ENCODE measurements around the gene KRTAP5-6. TPM values are rescaled to one million over a fixed set of nuclear protein-coding genes. Genes with fewer than 3 reads are reported as not detected.

KRTAP5-6 gene
- total and polyA plus RNA-seq, 8 donors: not detected

- peaks cover 0 to 15% (median 8%) of the 10 kb centered on the region in 3 donors for H3K27me3 ChIP-seq
- intact Hi-C loops (cut with DNase I; ENCODE audit: low total_unique reads): no loop called here
- H3K27ac ChIP-seq: no peak overlapping the region
- H3K9me3 ChIP-seq: no peaks in the 10 kb centered on the region
- H3K4me1 ChIP-seq: no peaks in the 10 kb centered on the region
- H3K4me3 ChIP-seq: no peak overlapping the region
- no peak for TF ChIP-seq POLR2A (IDR thresholded peaks at IDR 0.05)
- TF ChIP-seq CTCF (IDR thresholded peaks at IDR 0.05): no peak
- TF ChIP-seq EP300 (IDR thresholded peaks at IDR 0.05): no peak
- TF ChIP-seq POLR2AphosphoS5 (IDR thresholded peaks at IDR 0.05): no peak
- DNase-seq: no peak
- WGBS, 5 donors: 29 to 55% (median 48%) methylated on average over 4 of the region's 4 CpGs
- H3K36me3 ChIP-seq: no peaks in the 10 kb centered on the region
Observed at GRCh38 chr11:1707751-1708150, 10.8 kb downstream of the KRTAP5-6 start.

GRCh38 chr11:1708716-1709115 is 11.7 kb downstream of the KRTAP5-6 start:
- H3K4me3 ChIP-seq: no peak overlapping the region
- H3K27ac ChIP-seq: no peak overlapping the region
- no peak for TF ChIP-seq POLR2A (IDR thresholded peaks at IDR 0.05)
- intact Hi-C loops (cut with DNase I; ENCODE audit: low total_unique reads): no loop called here
- H3K36me3 ChIP-seq: no peaks in the 10 kb centered on the region
- WGBS, 5 donors: 84 to 89% (median 88%) methylated on average over 10 of the region's 10 CpGs
- no peaks in the 10 kb centered on the region for H3K4me1 ChIP-seq
- no peak for DNase-seq
- H3K27me3 ChIP-seq: peaks cover 0 to 15% (median 8%) of the 10 kb centered on the region in 3 donors
- H3K9me3 ChIP-seq: no peaks in the 10 kb centered on the region

- intact Hi-C loops (cut with DNase I; ENCODE audit: low total_unique reads): no loop called here
- H3K36me3 ChIP-seq: no peaks in the 10 kb centered on the region
- no peak for TF ChIP-seq POLR2AphosphoS5 (IDR thresholded peaks at IDR 0.05)
- TF ChIP-seq CTCF (IDR thresholded peaks at IDR 0.05): no peak
- no peak for TF ChIP-seq POLR2A (IDR thresholded peaks at IDR 0.05)
- no peak for TF ChIP-seq EP300 (IDR thresholded peaks at IDR 0.05)
- peaks cover 0 to 6% (median 0%) of the 10 kb centered on the region in 4 donors for H3K4me1 ChIP-seq
- H3K27ac ChIP-seq: no peak overlapping the region
- no peaks in the 10 kb centered on the region for H3K9me3 ChIP-seq
- DNase-seq: no peak
- 74 to 83% (median 80%) methylated on average over 24 of the region's 24 CpGs for WGBS, 5 donors
- no peak overlapping the region for H3K4me3 ChIP-seq
- H3K27me3 ChIP-seq: peaks cover 0 to 35% (median 0%) of the 10 kb centered on the region in 3 donors
Observed at GRCh38 chr11:1714908-1715885, 18.2 kb downstream of the KRTAP5-6 start.

- Histone ChIP-seq H3K27ac (no peak overlapping the region), H3K36me3 (no peaks in the 10 kb centered on the region), H3K4me3 (no peak overlapping the region), H3K27me3 (peaks cover 0 to 52% (median 0%) of the 10 kb centered on the region in 3 donors), H3K4me1 (peaks cover 0 to 6% (median 0%) of the 10 kb centered on the region in 4 donors), H3K9me3 (no peaks in the 10 kb centered on the region)
- TF ChIP-seq POLR2AphosphoS5 (IDR thresholded peaks at IDR 0.05): no peak
- TF ChIP-seq EP300 (IDR thresholded peaks at IDR 0.05): no peak
- no peak for TF ChIP-seq CTCF (IDR thresholded peaks at IDR 0.05)
- no peak for TF ChIP-seq POLR2A (IDR thresholded peaks at IDR 0.05)
- no peak for DNase-seq
- WGBS, 5 donors: 78 to 86% (median 80%) methylated on average over 8 of the region's 8 CpGs
- intact Hi-C loops (cut with DNase I; ENCODE audit: low total_unique reads): no loop called here
Observed at GRCh38 chr11:1717745-1718144, 20.8 kb downstream of the KRTAP5-6 start.

All from stomach (tissue), 9 donors.